GM18951 (cell line): ENCODE measurements around the gene SP100.
"Not testable (repeated sequence)": the region's sequence is repeated elsewhere in the genome, so short reads cannot be mapped to it uniquely, and the experiment has no call there.

Experiments used
- POLR2A ChIP-seq: IDR thresholded peaks from 4 replicates; pipeline ENCODE4 v1.6.1; 2011; ENCODE audit warnings: mild to moderate bottlenecking; ENCODE audit not compliant: insufficient read length, insufficient read depth; ENCODE audit errors: extremely low read depth
- in situ Hi-C: fragments of 300-500 bp; cut with MboI; formaldehyde crosslinking; loops from one replicate; pipeline ENCODE4 v1.12.0; 2022; ENCODE audit warnings: low sequenced_read_pairs, mixed read lengths, inconsistent platforms; ENCODE audit not compliant: unreplicated experiment

The SP100 gene

GRCh38 chr2:230430957-230431910 is 15.2 kb downstream of the SP100 start:
- in situ Hi-C loops, result no loop called here

GRCh38 chr2:230434677-230435324 is 18.8 kb downstream of the SP100 start:
- in situ Hi-C loops, result no loop called here
- TF ChIP-seq POLR2A, result no peak

More at GRCh38 chr2:230430957-230431910, 15.2 kb downstream of the SP100 start:
- TF ChIP-seq POLR2A, result no peak

GRCh38 chr2:230435431-230435830 is 19.4 kb downstream of the SP100 start:
- in situ Hi-C loops, result no loop called here

GRCh38 chr2:230439121-230439520 is 23.1 kb downstream of the SP100 start:
- in situ Hi-C loops, result not testable (repeated sequence)

More at GRCh38 chr2:230435431-230435830, 19.4 kb downstream of the SP100 start:
- no peak for TF ChIP-seq POLR2A

- in situ Hi-C loops, result no loop called here
- TF ChIP-seq POLR2A, result no peak
These were observed 23.6 kb downstream of the SP100 start for GRCh38 chr2:230439590-230439989.

- TF ChIP-seq POLR2A, result no peak
- in situ Hi-C loops, result no loop called here
These were observed 25.4 kb downstream of the SP100 start for GRCh38 chr2:230441227-230441897.

GRCh38 chr2:230443541-230443940 is 27.5 kb downstream of the SP100 start:
- in situ Hi-C loops, result no loop called here
- no peak for TF ChIP-seq POLR2A

GRCh38 chr2:230444832-230445231 is 28.8 kb downstream of the SP100 start:
- in situ Hi-C loops, result no loop called here

GRCh38 chr2:230447036-230447435 is 31.0 kb downstream of the SP100 start:
- in situ Hi-C loops, result no loop called here
- TF ChIP-seq POLR2A, result no peak

More at GRCh38 chr2:230444832-230445231, 28.8 kb downstream of the SP100 start:
- no peak for TF ChIP-seq POLR2A

GRCh38 chr2:230447455-230448451 is 31.8 kb downstream of the SP100 start:
- no peak for TF ChIP-seq POLR2A

GRCh38 chr2:230449901-230450467 is 34.0 kb downstream of the SP100 start:
- in situ Hi-C loops, result no loop called here
- no peak for TF ChIP-seq POLR2A

More at GRCh38 chr2:230447455-230448451, 31.8 kb downstream of the SP100 start:
- in situ Hi-C loops, result no loop called here

- in situ Hi-C loops, result no loop called here
These were observed 37.0 kb downstream of the SP100 start for GRCh38 chr2:230453006-230453405.

More at GRCh38 chr2:230453006-230453405, 37.0 kb downstream of the SP100 start:
- no peak for TF ChIP-seq POLR2A
